Mammary epithelial cell (primary cell): ENCODE data around the gene AFAP1.

ENCODE experiments used
- EZH2 ChIP-seq: IDR thresholded peaks from 2 replicates; pipeline ENCODE4 v1.6.1; 2012; ENCODE audit warnings: low read length, inconsistent platforms, borderline replicate concordance
- TF ChIP-seq, protein P1 (sequence below), 2 donors: IDR thresholded peaks in 1 of 2; conservative IDR thresholded peaks in 1 of 2; 2 replicates each; pipeline ENCODE4 v1.5.1; 2011 to 2012; ENCODE audit warnings: inconsistent platforms in 2 of 2, low read length in 2 of 2, mild to moderate bottlenecking in 2 of 2, control low read depth in 1 of 2, low read depth in 1 of 2; ENCODE audit not compliant: insufficient read depth in 1 of 2; ENCODE audit errors: extremely low read depth in 1 of 2

DNA sequence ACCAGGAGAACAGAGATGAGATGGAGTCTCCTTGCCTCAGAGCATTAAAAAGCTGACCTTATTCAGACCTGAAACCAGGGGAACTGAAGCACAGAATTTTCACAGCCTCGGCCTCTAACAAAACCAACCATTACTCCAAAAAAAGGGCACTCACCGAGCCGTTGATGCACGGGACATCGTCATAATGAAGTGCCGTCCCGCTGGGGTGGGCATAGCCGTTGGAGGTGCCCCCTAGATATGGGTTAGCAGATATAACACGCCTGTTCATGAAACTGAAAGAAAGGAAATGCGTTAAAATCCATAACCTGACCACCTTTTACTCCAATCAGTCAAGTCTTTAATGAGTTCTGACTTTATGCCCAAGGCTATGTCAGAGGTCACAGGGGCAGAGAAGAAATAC lies 153.6 kb downstream of the AFAP1 start:
- TF ChIP-seq, protein P1, sequence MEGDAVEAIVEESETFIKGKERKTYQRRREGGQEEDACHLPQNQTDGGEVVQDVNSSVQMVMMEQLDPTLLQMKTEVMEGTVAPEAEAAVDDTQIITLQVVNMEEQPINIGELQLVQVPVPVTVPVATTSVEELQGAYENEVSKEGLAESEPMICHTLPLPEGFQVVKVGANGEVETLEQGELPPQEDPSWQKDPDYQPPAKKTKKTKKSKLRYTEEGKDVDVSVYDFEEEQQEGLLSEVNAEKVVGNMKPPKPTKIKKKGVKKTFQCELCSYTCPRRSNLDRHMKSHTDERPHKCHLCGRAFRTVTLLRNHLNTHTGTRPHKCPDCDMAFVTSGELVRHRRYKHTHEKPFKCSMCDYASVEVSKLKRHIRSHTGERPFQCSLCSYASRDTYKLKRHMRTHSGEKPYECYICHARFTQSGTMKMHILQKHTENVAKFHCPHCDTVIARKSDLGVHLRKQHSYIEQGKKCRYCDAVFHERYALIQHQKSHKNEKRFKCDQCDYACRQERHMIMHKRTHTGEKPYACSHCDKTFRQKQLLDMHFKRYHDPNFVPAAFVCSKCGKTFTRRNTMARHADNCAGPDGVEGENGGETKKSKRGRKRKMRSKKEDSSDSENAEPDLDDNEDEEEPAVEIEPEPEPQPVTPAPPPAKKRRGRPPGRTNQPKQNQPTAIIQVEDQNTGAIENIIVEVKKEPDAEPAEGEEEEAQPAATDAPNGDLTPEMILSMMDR (conservative IDR thresholded peaks at IDR 0.05 in 1 of 2, IDR thresholded peaks at IDR 0.05 in 1 of 2; ENCODE audit: extremely low read depth in 1 of 2, insufficient read depth in 1 of 2, low read depth in 1 of 2, low read length in 2 of 2): no peak
- TF ChIP-seq EZH2: no peak
